Muscle of leg (tissue), 11 donors: ENCODE data around the gene ARMH4. TPM values are rescaled to one million over a fixed set of nuclear protein-coding genes. Genes with fewer than 3 reads are reported as not detected.
"Not testable (repeated sequence)": the region's sequence is repeated elsewhere in the genome, so short reads cannot be mapped to it uniquely, and the experiment has no call there.

Experiments used
- DNase-seq: peaks from one replicate; pipeline ENCODE4 v3.0.0; 2013
- H3K27ac ChIP-seq: one replicate; pipeline ENCODE4 v1.5.1; 2013; ENCODE audit warnings: mild to moderate bottlenecking, low read length, control low read depth
- H3K27me3 ChIP-seq: one replicate; pipeline ENCODE4 v1.6.1; 2013; ENCODE audit warnings: low read length; ENCODE audit not compliant: control insufficient read depth, insufficient read depth
- H3K36me3 ChIP-seq: one replicate; pipeline ENCODE4 v1.6.1; 2013; ENCODE audit warnings: low read length; ENCODE audit not compliant: control insufficient read depth, insufficient read depth
- H3K4me1 ChIP-seq: one replicate; pipeline ENCODE4 v1.6.1; 2013; ENCODE audit warnings: low read length; ENCODE audit not compliant: control insufficient read depth, insufficient read depth
- H3K4me3 ChIP-seq: one replicate; pipeline ENCODE4 v1.5.1; 2013; ENCODE audit warnings: low read length, control low read depth
- H3K9me3 ChIP-seq: replicated peaks from 2 replicates; pipeline ENCODE4 v1.6.1; 2013; ENCODE audit warnings: low read depth, low read length; ENCODE audit not compliant: control insufficient read depth
- WGBS: methylation state at CpG from one replicate; pipeline ENCODE4 v1.1.5; 2013; ENCODE audit warnings: missing lambda C conversion rate; ENCODE audit not compliant: insufficient coverage; 5-methylcytosine and 5-hydroxymethylcytosine counted together
- polyA plus RNA-seq, 8 donors: library from polyadenylated mRNA; unstranded; fragments of 120-200 nt; gene quantifications; one replicate each; pipeline versions ENCODE4 v1.2.1 to v1.2.3, GENCODE V29; 2013; ENCODE audit warnings: inconsistent platforms in 1 of 8, low replicate concordance in 1 of 8; ENCODE audit not compliant: insufficient read length in 8 of 8, insufficient read depth in 1 of 8
- total RNA-seq: library from RNA; stranded (reverse); fragments of 120-200 nt; gene quantifications from one replicate; pipeline ENCODE4 v1.2.4, GENCODE V29; 2013

The ARMH4 gene
- total and polyA plus RNA-seq, 9 donors, result 4.8 to 17.6 (median 8.8) TPM

DNA sequence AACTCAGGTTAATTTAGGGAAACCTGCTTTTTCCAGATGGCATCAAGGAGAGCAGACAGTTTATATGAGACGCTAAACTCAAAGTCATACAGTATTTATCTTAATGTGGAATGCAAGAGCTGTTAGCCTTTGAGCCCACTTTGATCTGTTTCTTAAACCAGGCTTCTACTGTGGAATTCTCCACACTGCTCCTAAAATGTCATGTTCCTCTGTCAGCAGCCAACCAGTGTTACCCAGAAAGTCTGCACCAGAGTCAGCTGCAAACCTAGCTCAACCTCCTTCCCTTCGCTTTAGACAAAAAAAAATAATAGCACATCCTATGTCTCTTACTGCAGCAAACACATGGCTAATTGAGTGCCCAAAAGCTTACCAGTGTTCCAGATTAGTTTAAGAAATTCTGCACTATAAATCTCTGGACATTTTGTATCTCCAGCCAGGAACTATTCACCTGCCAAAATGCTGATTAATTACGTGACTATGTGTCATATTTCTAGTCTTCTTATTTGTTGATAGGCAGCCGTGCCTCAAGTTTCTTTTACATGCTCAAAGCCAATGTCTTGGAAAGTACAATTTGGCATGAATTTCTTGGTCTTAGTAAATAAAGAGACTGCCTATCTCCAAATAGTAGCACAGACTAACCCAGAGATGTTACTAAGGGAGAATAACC is 21.8 kb downstream of the ARMH4 start:
- 100% methylated on average over 1 of the region's 4 CpGs for WGBS
- Histone ChIP-seq H3K27me3 (no peaks in the 10 kb centered on the region), H3K36me3 (no peaks in the 10 kb centered on the region), H3K9me3 (peaks cover 7% of the 10 kb centered on the region), H3K27ac (no peak overlapping the region), H3K4me3 (no peak overlapping the region), H3K4me1 (no peaks in the 10 kb centered on the region)
- no peak for DNase-seq

DNA sequence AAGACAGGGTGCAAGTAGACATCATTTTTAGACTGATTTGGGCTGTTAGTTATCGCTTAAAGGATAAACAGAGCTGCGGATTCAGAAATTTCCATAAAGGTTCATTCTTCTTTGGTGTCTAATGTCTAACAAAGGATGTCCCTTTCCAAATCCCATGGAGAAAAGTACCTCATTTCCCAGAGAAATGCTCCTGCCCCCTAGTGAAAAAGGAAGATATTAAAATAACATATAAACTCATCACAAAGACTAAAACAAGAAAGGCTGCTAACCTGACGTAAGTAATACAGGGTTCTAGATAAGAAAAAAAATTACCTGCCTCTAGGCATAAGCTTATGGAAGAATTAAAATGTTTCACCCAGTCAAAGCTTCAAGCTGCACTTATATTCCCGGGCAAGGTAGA is 22.8 kb downstream of the ARMH4 start:
- no CpG with 5 or more reads among the region's 4 CpGs for WGBS

GRCh38 chr14:58128416-58128815 is 23.6 kb downstream of the ARMH4 start:
- no peak overlapping the region for H3K27ac ChIP-seq
- DNase-seq, result no peak
- no peak overlapping the region for H3K4me3 ChIP-seq
- H3K36me3 ChIP-seq, result no peaks in the 10 kb centered on the region
- no peaks in the 10 kb centered on the region for H3K4me1 ChIP-seq
- peaks cover 7% of the 10 kb centered on the region for H3K9me3 ChIP-seq
- no CpG with 5 or more reads among the region's 2 CpGs for WGBS
- H3K27me3 ChIP-seq, result no peaks in the 10 kb centered on the region

More for the DNA sequence above, 22.8 kb downstream of the ARMH4 start:
- no peak for DNase-seq
- Histone ChIP-seq H3K27me3 (no peaks in the 10 kb centered on the region), H3K36me3 (no peaks in the 10 kb centered on the region), H3K4me3 (no peak overlapping the region), H3K4me1 (no peaks in the 10 kb centered on the region), H3K9me3 (peaks cover 7% of the 10 kb centered on the region), H3K27ac (no peak overlapping the region)

- not testable (repeated sequence) for H3K27ac ChIP-seq, H3K9me3 ChIP-seq, H3K27me3 ChIP-seq, H3K4me3 ChIP-seq, H3K36me3 ChIP-seq, DNase-seq, H3K4me1 ChIP-seq
- 97% methylated on average over 5 of the region's 6 CpGs for WGBS
Measured at GRCh38 chr14:58122546-58122945, 29.5 kb downstream of the ARMH4 start.

DNA sequence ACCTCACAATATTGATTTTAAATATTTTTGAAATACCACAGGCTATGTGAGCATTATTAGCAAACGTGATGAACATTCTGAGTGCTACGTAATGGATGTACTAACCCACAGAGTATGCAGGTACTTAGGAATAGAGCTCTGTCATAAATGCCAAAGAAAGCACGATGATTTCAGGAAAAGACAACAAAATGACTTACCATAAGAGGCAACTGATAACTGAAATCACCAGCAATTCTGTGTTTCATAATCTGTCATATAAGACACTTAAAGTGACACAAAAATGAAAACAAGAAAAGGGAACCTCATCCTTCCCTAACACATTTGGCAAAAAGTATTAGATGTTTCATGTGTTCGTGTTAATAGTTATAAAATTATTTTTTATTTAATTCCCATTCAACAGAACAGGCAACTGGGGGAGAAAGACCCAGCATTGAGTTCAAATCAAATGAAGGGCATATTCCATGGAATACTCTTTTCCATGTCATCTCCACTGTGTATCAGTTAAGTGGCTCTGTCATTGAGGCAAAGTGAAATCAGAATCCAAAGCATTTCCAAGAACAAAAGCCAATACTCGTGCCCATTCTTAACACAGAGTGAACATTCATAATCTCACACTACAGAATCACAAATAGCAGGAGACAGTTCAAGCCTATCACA is 30.4 kb downstream of the ARMH4 start:
- H3K36me3 ChIP-seq, result no peaks in the 10 kb centered on the region
- H3K4me1 ChIP-seq, result peaks cover 2% of the 10 kb centered on the region
- no peak overlapping the region for H3K4me3 ChIP-seq
- 40% methylated on average over 1 of the region's 5 CpGs for WGBS
- H3K27ac ChIP-seq, result no peak overlapping the region
- H3K27me3 ChIP-seq, result no peaks in the 10 kb centered on the region
- no peak for DNase-seq
- peaks cover 7% of the 10 kb centered on the region for H3K9me3 ChIP-seq

DNA sequence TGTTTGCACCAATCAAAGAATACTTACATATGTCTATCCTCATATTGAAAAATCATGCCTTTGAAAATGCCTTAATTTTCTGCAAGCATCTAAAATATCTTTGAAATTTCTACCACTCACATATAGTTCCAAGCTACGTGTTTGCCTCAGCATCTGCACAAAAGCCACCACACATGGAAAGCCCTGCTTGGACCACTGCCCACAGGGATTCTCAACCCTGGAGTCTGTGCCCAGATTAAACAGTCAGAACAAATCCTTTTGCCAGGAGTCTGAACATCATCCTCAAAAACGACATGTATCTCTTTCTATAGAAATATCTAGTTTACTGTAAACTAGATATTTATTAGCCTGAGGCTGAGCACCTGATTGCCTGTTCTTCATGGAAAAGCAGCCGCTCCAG is 32.6 kb downstream of the ARMH4 start:
- DNase-seq, result peak; percentile 27
- Histone ChIP-seq H3K36me3 (no peaks in the 10 kb centered on the region), H3K4me1 (peaks cover 2% of the 10 kb centered on the region), H3K27me3 (no peaks in the 10 kb centered on the region), H3K27ac (no peak overlapping the region), H3K4me3 (no peak overlapping the region), H3K9me3 (no peaks in the 10 kb centered on the region)
- no CpG with 5 or more reads among the region's 3 CpGs for WGBS

DNA sequence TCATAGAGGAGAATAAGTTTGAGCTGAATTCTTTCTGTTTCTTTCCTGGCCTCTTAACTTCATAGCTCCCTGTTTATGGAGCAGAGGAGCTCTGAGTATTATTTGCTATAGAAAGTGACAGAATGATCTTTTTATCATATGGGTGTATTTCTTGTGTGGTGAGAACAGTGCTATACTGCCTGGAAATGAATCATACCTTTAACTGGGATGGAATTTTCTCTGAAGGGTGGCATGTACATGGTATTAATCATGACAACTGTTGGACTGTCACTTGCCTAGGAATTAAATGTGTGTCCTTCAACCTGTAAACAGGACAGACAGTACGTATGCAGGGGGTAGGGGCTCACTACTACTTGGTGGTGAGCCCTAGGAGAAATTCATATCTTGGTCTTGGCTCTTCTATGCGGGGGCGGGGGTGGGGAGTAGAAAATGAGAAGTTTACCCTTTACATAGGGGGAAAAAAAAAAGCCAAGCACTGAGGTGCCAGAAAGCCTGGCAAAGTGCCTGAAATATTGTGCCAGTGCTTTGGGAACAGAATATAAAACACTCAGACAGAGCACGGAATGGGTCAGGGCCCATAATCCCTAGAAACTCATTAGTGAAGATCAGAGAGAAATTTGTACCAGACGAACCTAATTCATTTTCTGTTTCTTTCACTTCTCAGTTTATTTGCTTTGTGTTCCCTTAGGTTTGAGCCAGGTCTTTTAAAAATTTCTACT is 33.8 kb downstream of the ARMH4 start:
- 67% methylated on average over 2 of the region's 5 CpGs for WGBS
- no peaks in the 10 kb centered on the region for H3K9me3 ChIP-seq

GRCh38 chr14:58109744-58110143 is 42.3 kb downstream of the ARMH4 start:
- no peak for DNase-seq
- no peaks in the 10 kb centered on the region for H3K9me3 ChIP-seq
- H3K27ac ChIP-seq, result no peak overlapping the region
- no peaks in the 10 kb centered on the region for H3K4me1 ChIP-seq
- H3K36me3 ChIP-seq, result no peaks in the 10 kb centered on the region
- H3K27me3 ChIP-seq, result no peaks in the 10 kb centered on the region
- WGBS, result no CpG with 5 or more reads among the region's 3 CpGs
- no peak overlapping the region for H3K4me3 ChIP-seq

More for the DNA sequence above, 33.8 kb downstream of the ARMH4 start:
- H3K4me3 ChIP-seq, result no peak overlapping the region
- no peak for DNase-seq
- H3K36me3 ChIP-seq, result no peaks in the 10 kb centered on the region
- peaks cover 2% of the 10 kb centered on the region for H3K4me1 ChIP-seq
- H3K27me3 ChIP-seq, result no peaks in the 10 kb centered on the region
- H3K27ac ChIP-seq, result no peak overlapping the region

DNA sequence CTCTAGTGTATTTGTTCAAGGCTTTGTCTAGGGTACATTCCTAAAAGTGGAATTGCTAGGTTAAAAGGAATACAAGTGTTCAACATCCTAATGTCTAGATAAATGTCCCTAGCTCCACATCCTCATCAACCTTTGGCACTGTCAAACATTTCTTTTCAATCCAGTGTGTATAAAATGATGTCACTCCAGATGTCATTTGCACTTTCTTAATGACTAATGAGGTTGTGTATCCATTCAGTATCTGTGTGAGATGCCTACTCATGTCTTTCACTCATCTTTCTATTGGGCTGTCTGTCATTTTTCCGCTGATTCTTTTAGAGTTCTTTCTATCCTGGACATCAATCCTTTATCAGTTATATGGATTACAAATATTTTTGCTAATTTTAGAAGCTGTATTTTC is 43.3 kb downstream of the ARMH4 start:
- H3K9me3 ChIP-seq, result no peaks in the 10 kb centered on the region
- H3K27me3 ChIP-seq, result no peaks in the 10 kb centered on the region
- no CpG with 5 or more reads among the region's 1 CpG for WGBS
- H3K4me3 ChIP-seq, result no peak overlapping the region
- no peaks in the 10 kb centered on the region for H3K4me1 ChIP-seq
- no peak for DNase-seq
- no peaks in the 10 kb centered on the region for H3K36me3 ChIP-seq
- H3K27ac ChIP-seq, result no peak overlapping the region

DNA sequence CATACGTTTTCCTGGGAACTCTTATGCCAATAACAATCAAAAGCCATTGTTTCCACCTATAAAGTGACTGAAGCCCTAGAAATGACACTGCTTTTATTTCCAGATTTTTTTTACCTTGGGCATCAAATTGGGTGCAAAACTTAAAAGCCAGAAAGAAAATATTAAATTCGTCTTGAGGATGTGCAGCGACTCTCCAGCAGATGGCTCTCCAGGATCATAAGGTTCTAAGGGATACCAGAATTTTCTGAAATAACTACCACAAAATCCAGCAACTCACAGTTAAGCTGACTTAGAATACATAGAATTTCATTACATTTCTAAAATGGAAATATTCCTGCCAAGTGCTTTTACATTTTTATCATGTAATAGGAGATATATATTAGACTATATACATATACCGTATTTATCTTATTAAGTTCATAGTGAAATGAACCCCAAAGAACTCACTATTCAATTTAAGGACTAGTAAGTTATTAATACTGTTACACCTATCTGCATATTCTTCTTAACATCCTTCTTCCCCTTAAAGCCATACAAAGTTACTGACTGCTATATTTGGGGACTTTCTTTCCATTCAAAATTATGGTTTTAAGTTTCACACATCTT is 44.0 kb downstream of the ARMH4 start:
- DNase-seq, result peak; percentile 72
- Histone ChIP-seq H3K4me1 (no peaks in the 10 kb centered on the region), H3K4me3 (no peak overlapping the region), H3K36me3 (no peaks in the 10 kb centered on the region), H3K27me3 (no peaks in the 10 kb centered on the region), H3K27ac (no peak overlapping the region), H3K9me3 (no peaks in the 10 kb centered on the region)
- 0% methylated on average over 3 of the region's 4 CpGs for WGBS
